HepG2 (cell line): ENCODE measurements around the gene IKZF4. TPM values are rescaled to one million over a fixed set of nuclear protein-coding genes. Genes with fewer than 3 reads are reported as not detected.

ENCODE experiments used
- DMAP1 ChIP-seq: IDR thresholded peaks from 2 replicates; pipeline ENCODE4 v1.6.1; 2016
- FOXM1 ChIP-seq: sonication (generic); formaldehyde crosslinking; IDR thresholded peaks from 2 replicates; pipeline ENCODE4 v1.5.0; 2020; ENCODE audit warnings: missing genetic modification reagents
- GTF3A ChIP-seq: sonication (generic); formaldehyde crosslinking; conservative IDR thresholded peaks from 2 replicates; pipeline ENCODE4 v1.4.0; 2020; ENCODE audit warnings: mild to moderate bottlenecking, missing genetic modification reagents
- HES4 ChIP-seq: sonication (generic); formaldehyde crosslinking; IDR thresholded peaks from 2 replicates; pipeline ENCODE4 v1.9.0; 2021; ENCODE audit warnings: mild to moderate bottlenecking, missing genetic modification reagents, borderline replicate concordance
- ISL2 ChIP-seq: sonication (generic); formaldehyde crosslinking; IDR thresholded peaks from 2 replicates; pipeline ENCODE4 v1.5.0; 2020; ENCODE audit warnings: missing genetic modification reagents
- JUN ChIP-seq: sonication (generic); formaldehyde crosslinking; IDR thresholded peaks from 2 replicates; pipeline ENCODE4 v1.4.0; 2020; ENCODE audit warnings: mild to moderate bottlenecking, missing genetic modification reagents
- KAT8 ChIP-seq: IDR thresholded peaks from 2 replicates; pipeline ENCODE4 v1.6.1; 2016; ENCODE audit warnings: missing genetic modification reagents, missing compliant biosample characterization
- NONO ChIP-seq, 2 experiments: fragments of 450-650 bp in 1 of 2; sonication (generic) in 1 of 2; formaldehyde crosslinking in 1 of 2; IDR thresholded peaks in 1 of 2; conservative IDR thresholded peaks in 1 of 2; 2 replicates each; pipeline versions ENCODE4 v1.6.1 to v1.8.0; 2017 to 2022; ENCODE audit warnings: mild to moderate bottlenecking in 1 of 2, missing genetic modification reagents in 1 of 2, moderate library complexity in 1 of 2
- POLR2AphosphoS2 ChIP-seq: IDR thresholded peaks from 2 replicates; pipeline ENCODE4 v1.6.1; 2011; ENCODE audit warnings: low read depth, low read length, improper control_type of control experiment
- SMARCC2 ChIP-seq: fragments of 450-650 bp; IDR thresholded peaks from 2 replicates; pipeline ENCODE4 v1.6.1; 2017; ENCODE audit warnings: antibody characterized with exemption, mild to moderate bottlenecking
- TGIF2 ChIP-seq: IDR thresholded peaks from 2 replicates; pipeline ENCODE4 v1.6.1; 2016; ENCODE audit warnings: control low read depth, missing compliant biosample characterization
- YEATS4 ChIP-seq: sonication (generic); formaldehyde crosslinking; IDR thresholded peaks from 2 replicates; pipeline ENCODE4 v1.4.0; 2020; ENCODE audit warnings: missing genetic modification reagents, borderline replicate concordance
- ZBTB3 ChIP-seq: sonication (generic); formaldehyde crosslinking; IDR thresholded peaks from 2 replicates; pipeline ENCODE4 v1.4.0; 2020; ENCODE audit warnings: low read depth, mild to moderate bottlenecking, moderate library complexity, missing genetic modification reagents, borderline replicate concordance
- ZFP82 ChIP-seq: sonication (generic); formaldehyde crosslinking; IDR thresholded peaks from 2 replicates; pipeline ENCODE4 v1.5.1; 2020; ENCODE audit warnings: mild to moderate bottlenecking, missing genetic modification reagents, borderline replicate concordance
- ZNF496 ChIP-seq: sonication (generic); formaldehyde crosslinking; IDR thresholded peaks from 2 replicates; pipeline ENCODE4 v1.8.1; 2023; ENCODE audit warnings: mild to moderate bottlenecking, moderate library complexity, missing genetic modification reagents; ENCODE audit not compliant: insufficient replicate concordance
- ZNF589 ChIP-seq: sonication (generic); formaldehyde crosslinking; conservative IDR thresholded peaks from 2 replicates; pipeline ENCODE4 v1.8.0; 2022; ENCODE audit warnings: mild to moderate bottlenecking, moderate library complexity, missing genetic modification reagents
- ZNF816 ChIP-seq: sonication (generic); formaldehyde crosslinking; IDR thresholded peaks from 2 replicates; pipeline ENCODE4 v1.8.0; 2022; ENCODE audit warnings: missing genetic modification reagents, mild to moderate bottlenecking, borderline replicate concordance
- polyA plus RNA-seq, 8 experiments: library from polyadenylated mRNA; depleted of rRNA in 3 of 8; stranded (reverse) in 7 of 8; unstranded in 1 of 8; fragments of >200 nt; fragmentation: Illumina TruSeq in 4 of 8; extraction: Trizol in 4 of 8; gene quantifications; 2 replicates each; pipeline versions ENCODE4 v1.2.1 to v1.2.3, GENCODE V29; 2011 to 2016; ENCODE audit warnings: low read depth in 4 of 8, missing spikeins in 1 of 8, mixed read lengths in 1 of 8; ENCODE audit not compliant: insufficient read depth in 1 of 8
- total RNA-seq, 5 experiments: library from RNA; depleted of rRNA; stranded (reverse); fragments of >200 nt; fragmentation: Illumina TruSeq; extraction: Trizol; gene quantifications; 2 replicates each; pipeline ENCODE4 v1.2.3, GENCODE V29; 2016; ENCODE audit warnings: low read depth in 1 of 5
- TF ChIP-seq, protein P1 (sequence below): sonication (generic); formaldehyde crosslinking; IDR thresholded peaks from 2 replicates; pipeline ENCODE4 v1.4.0; 2020; ENCODE audit warnings: missing genetic modification reagents, borderline replicate concordance
- TF ChIP-seq, protein P2 (sequence below): sonication (generic); formaldehyde crosslinking; IDR thresholded peaks from 2 replicates; pipeline ENCODE4 v1.4.0; 2020; ENCODE audit warnings: missing genetic modification reagents
- TF ChIP-seq, protein P3 (sequence below): sonication (generic); formaldehyde crosslinking; IDR thresholded peaks from 2 replicates; pipeline ENCODE4 v1.8.0; 2023; ENCODE audit warnings: mild to moderate bottlenecking, missing genetic modification reagents
- TF ChIP-seq, protein P4 (sequence below): sonication (generic); formaldehyde crosslinking; IDR thresholded peaks from 2 replicates; pipeline ENCODE4 v1.4.0; 2020; ENCODE audit warnings: missing genetic modification reagents
- TF ChIP-seq, protein P5 (sequence below): IDR thresholded peaks from 2 replicates; pipeline ENCODE4 v1.6.1; 2016; ENCODE audit warnings: missing compliant biosample characterization, missing genetic modification reagents, borderline replicate concordance

Gene IKZF4
- total and polyA plus RNA-seq, 2 of the 13 experiments (the other 11 are each of a cell fraction or from before 2014, with no cell fraction given), result 0.58 to 2.2 TPM

DNA sequence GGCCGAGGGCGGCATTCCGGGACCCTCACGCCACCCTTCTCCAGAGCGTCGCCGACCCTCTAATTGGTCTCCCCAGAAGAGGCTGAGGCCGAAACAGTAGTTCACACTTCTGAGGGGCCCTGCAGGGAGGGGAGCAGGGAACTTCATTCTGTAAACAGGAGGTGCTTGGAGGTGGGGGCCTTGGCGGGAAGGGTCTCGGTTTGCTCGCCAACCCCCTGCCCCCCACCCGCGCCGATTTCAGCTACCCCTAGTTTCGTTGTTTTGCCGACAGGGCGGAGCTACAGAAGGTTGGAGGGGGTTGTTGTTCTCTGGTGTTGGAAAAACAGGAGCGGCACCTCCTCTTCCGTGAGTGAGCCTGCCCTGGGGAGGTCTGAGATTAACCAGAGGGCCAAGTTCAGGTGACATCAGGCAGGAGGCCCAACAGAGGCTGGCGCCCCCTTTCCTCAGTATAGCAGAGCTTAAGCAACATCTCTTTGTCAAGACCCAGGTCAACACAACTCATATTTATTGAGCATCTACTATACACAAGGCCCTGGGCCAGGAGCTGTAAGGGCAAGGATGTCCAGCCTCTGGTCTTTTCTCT lies 59.8 kb downstream of the IKZF4 start (continued):
- TF ChIP-seq, protein P1, sequence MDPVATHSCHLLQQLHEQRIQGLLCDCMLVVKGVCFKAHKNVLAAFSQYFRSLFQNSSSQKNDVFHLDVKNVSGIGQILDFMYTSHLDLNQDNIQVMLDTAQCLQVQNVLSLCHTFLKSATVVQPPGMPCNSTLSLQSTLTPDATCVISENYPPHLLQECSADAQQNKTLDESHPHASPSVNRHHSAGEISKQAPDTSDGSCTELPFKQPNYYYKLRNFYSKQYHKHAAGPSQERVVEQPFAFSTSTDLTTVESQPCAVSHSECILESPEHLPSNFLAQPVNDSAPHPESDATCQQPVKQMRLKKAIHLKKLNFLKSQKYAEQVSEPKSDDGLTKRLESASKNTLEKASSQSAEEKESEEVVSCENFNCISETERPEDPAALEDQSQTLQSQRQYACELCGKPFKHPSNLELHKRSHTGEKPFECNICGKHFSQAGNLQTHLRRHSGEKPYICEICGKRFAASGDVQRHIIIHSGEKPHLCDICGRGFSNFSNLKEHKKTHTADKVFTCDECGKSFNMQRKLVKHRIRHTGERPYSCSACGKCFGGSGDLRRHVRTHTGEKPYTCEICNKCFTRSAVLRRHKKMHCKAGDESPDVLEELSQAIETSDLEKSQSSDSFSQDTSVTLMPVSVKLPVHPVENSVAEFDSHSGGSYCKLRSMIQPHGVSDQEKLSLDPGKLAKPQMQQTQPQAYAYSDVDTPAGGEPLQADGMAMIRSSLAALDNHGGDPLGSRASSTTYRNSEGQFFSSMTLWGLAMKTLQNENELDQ, result no peak
- no peak for TF ChIP-seq ZBTB3 (CRISPR knock-in tag)
- peak; percentile 82 for TF ChIP-seq JUN (CRISPR knock-in tag)
- TF ChIP-seq, protein P2, sequence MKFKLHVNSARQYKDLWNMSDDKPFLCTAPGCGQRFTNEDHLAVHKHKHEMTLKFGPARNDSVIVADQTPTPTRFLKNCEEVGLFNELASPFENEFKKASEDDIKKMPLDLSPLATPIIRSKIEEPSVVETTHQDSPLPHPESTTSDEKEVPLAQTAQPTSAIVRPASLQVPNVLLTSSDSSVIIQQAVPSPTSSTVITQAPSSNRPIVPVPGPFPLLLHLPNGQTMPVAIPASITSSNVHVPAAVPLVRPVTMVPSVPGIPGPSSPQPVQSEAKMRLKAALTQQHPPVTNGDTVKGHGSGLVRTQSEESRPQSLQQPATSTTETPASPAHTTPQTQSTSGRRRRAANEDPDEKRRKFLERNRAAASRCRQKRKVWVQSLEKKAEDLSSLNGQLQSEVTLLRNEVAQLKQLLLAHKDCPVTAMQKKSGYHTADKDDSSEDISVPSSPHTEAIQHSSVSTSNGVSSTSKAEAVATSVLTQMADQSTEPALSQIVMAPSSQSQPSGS (CRISPR knock-in tag), result peak; percentile 94
- TF ChIP-seq NONO (IDR thresholded peaks at IDR 0.05), result no peak
- peak; percentile 14 for TF ChIP-seq NONO (CRISPR knock-in tag; conservative IDR thresholded peaks at IDR 0.05)
- peak; percentile 11; the same call in 1 of the 2 replicates for TF ChIP-seq TGIF2
- peak; percentile 20; the same call in 1 of the 2 replicates for TF ChIP-seq DMAP1
- TF ChIP-seq ZFP82 (CRISPR knock-in tag), result no peak
- no peak for TF ChIP-seq KAT8 (CRISPR knock-in tag)
- no peak for TF ChIP-seq POLR2AphosphoS2
- TF ChIP-seq, protein P3, sequence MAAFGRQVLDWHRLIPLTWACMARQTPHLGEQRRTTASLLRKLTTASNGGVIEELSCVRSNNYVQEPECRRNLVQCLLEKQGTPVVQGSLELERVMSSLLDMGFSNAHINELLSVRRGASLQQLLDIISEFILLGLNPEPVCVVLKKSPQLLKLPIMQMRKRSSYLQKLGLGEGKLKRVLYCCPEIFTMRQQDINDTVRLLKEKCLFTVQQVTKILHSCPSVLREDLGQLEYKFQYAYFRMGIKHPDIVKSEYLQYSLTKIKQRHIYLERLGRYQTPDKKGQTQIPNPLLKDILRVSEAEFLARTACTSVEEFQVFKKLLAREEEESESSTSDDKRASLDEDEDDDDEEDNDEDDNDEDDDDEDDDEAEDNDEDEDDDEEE, result no peak
- TF ChIP-seq ZNF816, result 0 out of 2 replicates have a peak, but pooled peaks have one; percentile 10
- TF ChIP-seq, protein P4, sequence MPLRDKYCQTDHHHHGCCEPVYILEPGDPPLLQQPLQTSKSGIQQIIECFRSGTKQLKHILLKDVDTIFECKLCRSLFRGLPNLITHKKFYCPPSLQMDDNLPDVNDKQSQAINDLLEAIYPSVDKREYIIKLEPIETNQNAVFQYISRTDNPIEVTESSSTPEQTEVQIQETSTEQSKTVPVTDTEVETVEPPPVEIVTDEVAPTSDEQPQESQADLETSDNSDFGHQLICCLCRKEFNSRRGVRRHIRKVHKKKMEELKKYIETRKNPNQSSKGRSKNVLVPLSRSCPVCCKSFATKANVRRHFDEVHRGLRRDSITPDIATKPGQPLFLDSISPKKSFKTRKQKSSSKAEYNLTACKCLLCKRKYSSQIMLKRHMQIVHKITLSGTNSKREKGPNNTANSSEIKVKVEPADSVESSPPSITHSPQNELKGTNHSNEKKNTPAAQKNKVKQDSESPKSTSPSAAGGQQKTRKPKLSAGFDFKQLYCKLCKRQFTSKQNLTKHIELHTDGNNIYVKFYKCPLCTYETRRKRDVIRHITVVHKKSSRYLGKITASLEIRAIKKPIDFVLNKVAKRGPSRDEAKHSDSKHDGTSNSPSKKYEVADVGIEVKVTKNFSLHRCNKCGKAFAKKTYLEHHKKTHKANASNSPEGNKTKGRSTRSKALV (CRISPR knock-in tag), result no peak
- TF ChIP-seq ZNF589 (CRISPR knock-in tag), result no peak
- 0 out of 2 replicates have a peak, but pooled peaks have one; percentile 16 for TF ChIP-seq HES4 (CRISPR knock-in tag)
- no peak; the same call in 1 of the 2 replicates for TF ChIP-seq YEATS4 (CRISPR knock-in tag)
- TF ChIP-seq FOXM1 (CRISPR knock-in tag), result no peak
- no peak for TF ChIP-seq ZNF496 (CRISPR knock-in tag)
- TF ChIP-seq, protein P5, sequence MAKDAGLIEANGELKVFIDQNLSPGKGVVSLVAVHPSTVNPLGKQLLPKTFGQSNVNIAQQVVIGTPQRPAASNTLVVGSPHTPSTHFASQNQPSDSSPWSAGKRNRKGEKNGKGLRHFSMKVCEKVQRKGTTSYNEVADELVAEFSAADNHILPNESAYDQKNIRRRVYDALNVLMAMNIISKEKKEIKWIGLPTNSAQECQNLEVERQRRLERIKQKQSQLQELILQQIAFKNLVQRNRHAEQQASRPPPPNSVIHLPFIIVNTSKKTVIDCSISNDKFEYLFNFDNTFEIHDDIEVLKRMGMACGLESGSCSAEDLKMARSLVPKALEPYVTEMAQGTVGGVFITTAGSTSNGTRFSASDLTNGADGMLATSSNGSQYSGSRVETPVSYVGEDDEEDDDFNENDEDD, result no peak
- no peak for TF ChIP-seq SMARCC2
- TF ChIP-seq GTF3A (CRISPR knock-in tag), result no peak
- peak; percentile 27; the same call in 1 of the 2 replicates for TF ChIP-seq ISL2 (CRISPR knock-in tag)
